ENCODE results near the gene CENPX. TPM values are rescaled to one million over a fixed set of nuclear protein-coding genes. Genes with fewer than 3 reads are reported as not detected.

Gene CENPX
- total and polyA plus RNA-seq, 2 of the 13 experiments (the other 11 are each of a cell fraction or from before 2014, with no cell fraction given) = 92.7 to 170 TPM

DNA sequence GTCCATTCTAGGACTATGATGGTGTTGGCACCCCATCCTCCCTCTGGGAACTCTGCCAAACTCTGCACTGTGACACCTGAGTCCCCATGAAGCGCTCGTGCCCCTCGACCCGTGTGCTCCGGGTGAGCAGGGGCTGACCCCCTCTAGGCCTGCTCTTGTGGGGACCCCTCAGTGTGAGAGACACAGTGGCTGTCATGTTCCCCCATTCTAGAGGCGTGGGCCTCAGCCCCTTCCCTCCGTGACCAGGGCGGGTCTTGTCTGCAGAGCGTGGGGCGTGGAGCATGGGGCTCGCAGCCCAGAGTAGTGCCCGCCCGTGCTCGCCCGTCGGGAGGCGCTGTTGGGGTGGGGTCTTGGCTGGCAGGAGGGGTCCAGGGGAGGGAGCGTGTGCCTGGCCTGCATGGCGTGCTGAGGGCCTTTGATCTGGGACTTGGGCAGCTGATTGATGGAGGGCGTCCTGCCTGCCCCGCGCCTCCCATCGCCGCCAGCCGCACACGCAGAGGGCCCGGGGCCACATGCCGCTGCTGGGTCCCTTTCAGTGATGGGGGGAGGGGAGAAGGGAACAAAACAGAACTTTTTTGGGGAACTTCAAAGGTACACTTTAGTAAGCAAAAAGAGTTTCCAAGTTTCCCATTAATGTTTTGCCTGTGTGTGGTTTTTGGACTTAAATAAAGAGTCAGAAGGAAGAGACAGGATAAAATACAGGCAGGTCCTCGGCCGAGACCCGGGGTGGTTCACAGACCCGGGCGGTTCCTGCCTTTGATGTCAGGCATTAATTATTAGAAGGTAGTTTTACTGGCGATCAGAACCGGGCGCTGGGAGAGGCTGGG lies 22.5 kb downstream of the CENPX start (continued):
- TF ChIP-seq, protein P1, sequence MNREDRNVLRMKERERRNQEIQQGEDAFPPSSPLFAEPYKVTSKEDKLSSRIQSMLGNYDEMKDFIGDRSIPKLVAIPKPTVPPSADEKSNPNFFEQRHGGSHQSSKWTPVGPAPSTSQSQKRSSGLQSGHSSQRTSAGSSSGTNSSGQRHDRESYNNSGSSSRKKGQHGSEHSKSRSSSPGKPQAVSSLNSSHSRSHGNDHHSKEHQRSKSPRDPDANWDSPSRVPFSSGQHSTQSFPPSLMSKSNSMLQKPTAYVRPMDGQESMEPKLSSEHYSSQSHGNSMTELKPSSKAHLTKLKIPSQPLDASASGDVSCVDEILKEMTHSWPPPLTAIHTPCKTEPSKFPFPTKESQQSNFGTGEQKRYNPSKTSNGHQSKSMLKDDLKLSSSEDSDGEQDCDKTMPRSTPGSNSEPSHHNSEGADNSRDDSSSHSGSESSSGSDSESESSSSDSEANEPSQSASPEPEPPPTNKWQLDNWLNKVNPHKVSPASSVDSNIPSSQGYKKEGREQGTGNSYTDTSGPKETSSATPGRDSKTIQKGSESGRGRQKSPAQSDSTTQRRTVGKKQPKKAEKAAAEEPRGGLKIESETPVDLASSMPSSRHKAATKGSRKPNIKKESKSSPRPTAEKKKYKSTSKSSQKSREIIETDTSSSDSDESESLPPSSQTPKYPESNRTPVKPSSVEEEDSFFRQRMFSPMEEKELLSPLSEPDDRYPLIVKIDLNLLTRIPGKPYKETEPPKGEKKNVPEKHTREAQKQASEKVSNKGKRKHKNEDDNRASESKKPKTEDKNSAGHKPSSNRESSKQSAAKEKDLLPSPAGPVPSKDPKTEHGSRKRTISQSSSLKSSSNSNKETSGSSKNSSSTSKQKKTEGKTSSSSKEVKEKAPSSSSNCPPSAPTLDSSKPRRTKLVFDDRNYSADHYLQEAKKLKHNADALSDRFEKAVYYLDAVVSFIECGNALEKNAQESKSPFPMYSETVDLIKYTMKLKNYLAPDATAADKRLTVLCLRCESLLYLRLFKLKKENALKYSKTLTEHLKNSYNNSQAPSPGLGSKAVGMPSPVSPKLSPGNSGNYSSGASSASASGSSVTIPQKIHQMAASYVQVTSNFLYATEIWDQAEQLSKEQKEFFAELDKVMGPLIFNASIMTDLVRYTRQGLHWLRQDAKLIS (CRISPR knock-in tag; IDR thresholded peaks at IDR 0.05) = peak; percentile 89
- TF ChIP-seq ZNF121 (CRISPR knock-in tag; IDR thresholded peaks at IDR 0.05) (peak; percentile 48; the same call in 1 of the 2 replicates), RFX3 (CRISPR knock-in tag; IDR thresholded peaks at IDR 0.05) (no peak), ZNF34 (CRISPR knock-in tag; IDR thresholded peaks at IDR 0.05; ENCODE audit: borderline replicate concordance) (peak; percentile 3; the same call in 1 of the 2 replicates), XBP1 (CRISPR knock-in tag; IDR thresholded peaks at IDR 0.05) (no peak), CCAR2 (optimal IDR thresholded peaks at IDR 0.05; ENCODE audit: low read depth, low read length) (no peak), MTF1 (CRISPR knock-in tag; IDR thresholded peaks at IDR 0.05) (no peak), KDM5B (CRISPR knock-in tag; IDR thresholded peaks at IDR 0.05; ENCODE audit: borderline replicate concordance) (peak; percentile 8; the same call in 1 of the 2 replicates), RARA (CRISPR knock-in tag; IDR thresholded peaks at IDR 0.05) (peak; percentile 30), NFYB (CRISPR knock-in tag; IDR thresholded peaks at IDR 0.05) (no peak; the same call in 1 of the 2 replicates), ATF7-NPFF (CRISPR knock-in tag; IDR thresholded peaks at IDR 0.05; ENCODE audit: low read depth) (peak; percentile 87), NFKB2 (CRISPR knock-in tag; IDR thresholded peaks at IDR 0.05; ENCODE audit: borderline replicate concordance) (peak; percentile 81), YEATS2 (CRISPR knock-in tag; IDR thresholded peaks at IDR 0.05; ENCODE audit: borderline replicate concordance) (no peak), SP1 (IDR thresholded peaks at IDR 0.05) (no peak), SP1 (CRISPR knock-in tag; IDR thresholded peaks at IDR 0.05) (peak; percentile 62; the same call in 1 of the 2 replicates), AGO1 (IDR thresholded peaks at IDR 0.05; ENCODE audit: low read depth, low read length, poor library complexity, severe bottlenecking) (peak; percentile 43), ZNF160 (CRISPR knock-in tag; IDR thresholded peaks at IDR 0.05) (peak; percentile 28; the same call in 1 of the 2 replicates), GATA4 (IDR thresholded peaks at IDR 0.05; ENCODE audit: borderline replicate concordance, low read depth) (peak; percentile 51; the same call in 1 of the 2 replicates), ZNF235 (CRISPR knock-in tag; IDR thresholded peaks at IDR 0.05; ENCODE audit: borderline replicate concordance) (0 out of 2 replicates have a peak, but pooled peaks have one; percentile 16)
- TF ChIP-seq, protein P2, sequence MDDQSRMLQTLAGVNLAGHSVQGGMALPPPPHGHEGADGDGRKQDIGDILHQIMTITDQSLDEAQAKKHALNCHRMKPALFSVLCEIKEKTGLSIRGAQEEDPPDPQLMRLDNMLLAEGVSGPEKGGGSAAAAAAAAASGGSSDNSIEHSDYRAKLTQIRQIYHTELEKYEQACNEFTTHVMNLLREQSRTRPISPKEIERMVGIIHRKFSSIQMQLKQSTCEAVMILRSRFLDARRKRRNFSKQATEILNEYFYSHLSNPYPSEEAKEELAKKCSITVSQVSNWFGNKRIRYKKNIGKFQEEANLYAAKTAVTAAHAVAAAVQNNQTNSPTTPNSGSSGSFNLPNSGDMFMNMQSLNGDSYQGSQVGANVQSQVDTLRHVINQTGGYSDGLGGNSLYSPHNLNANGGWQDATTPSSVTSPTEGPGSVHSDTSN (CRISPR knock-in tag; IDR thresholded peaks at IDR 0.05; ENCODE audit: borderline replicate concordance) = no peak
- TF ChIP-seq, protein P3, sequence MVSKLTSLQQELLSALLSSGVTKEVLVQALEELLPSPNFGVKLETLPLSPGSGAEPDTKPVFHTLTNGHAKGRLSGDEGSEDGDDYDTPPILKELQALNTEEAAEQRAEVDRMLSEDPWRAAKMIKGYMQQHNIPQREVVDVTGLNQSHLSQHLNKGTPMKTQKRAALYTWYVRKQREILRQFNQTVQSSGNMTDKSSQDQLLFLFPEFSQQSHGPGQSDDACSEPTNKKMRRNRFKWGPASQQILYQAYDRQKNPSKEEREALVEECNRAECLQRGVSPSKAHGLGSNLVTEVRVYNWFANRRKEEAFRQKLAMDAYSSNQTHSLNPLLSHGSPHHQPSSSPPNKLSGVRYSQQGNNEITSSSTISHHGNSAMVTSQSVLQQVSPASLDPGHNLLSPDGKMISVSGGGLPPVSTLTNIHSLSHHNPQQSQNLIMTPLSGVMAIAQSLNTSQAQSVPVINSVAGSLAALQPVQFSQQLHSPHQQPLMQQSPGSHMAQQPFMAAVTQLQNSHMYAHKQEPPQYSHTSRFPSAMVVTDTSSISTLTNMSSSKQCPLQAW (CRISPR knock-in tag; IDR thresholded peaks at IDR 0.05) = peak; percentile 49; the same call in 1 of the 2 replicates

Data from HepG2 (cell line).